ENCODE results near the gene RASD2.

Gene RASD2

GRCh38 chr22:35541254-35541748 is 670 bp downstream of the RASD2 start:
- no peak for TF ChIP-seq CTCF (conservative IDR thresholded peaks at IDR 0.05; ENCODE audit: control insufficient read depth, insufficient read depth, low read depth, low read length)
- H3K4me3 ChIP-seq (ENCODE audit: control insufficient read depth, low read depth, low read length): no peak overlapping the region
- DNase-seq (ENCODE audit: low read depth): no peak

GRCh38 chr22:35542157-35542938 is 1.7 kb downstream of the RASD2 start:
- TF ChIP-seq CTCF (conservative IDR thresholded peaks at IDR 0.05; ENCODE audit: control insufficient read depth, insufficient read depth, low read depth, low read length): no peak
- no peak overlapping the region for H3K4me3 ChIP-seq (ENCODE audit: control insufficient read depth, low read depth, low read length)
- DNase-seq (ENCODE audit: low read depth): no peak

- TF ChIP-seq CTCF (conservative IDR thresholded peaks at IDR 0.05; ENCODE audit: control insufficient read depth, insufficient read depth, low read depth, low read length): no peak
- no peak for DNase-seq (ENCODE audit: low read depth)
- H3K4me3 ChIP-seq (ENCODE audit: control insufficient read depth, low read depth, low read length): no peak overlapping the region
These were observed 2.4 kb downstream of the RASD2 start for GRCh38 chr22:35542939-35543516.

DNA sequence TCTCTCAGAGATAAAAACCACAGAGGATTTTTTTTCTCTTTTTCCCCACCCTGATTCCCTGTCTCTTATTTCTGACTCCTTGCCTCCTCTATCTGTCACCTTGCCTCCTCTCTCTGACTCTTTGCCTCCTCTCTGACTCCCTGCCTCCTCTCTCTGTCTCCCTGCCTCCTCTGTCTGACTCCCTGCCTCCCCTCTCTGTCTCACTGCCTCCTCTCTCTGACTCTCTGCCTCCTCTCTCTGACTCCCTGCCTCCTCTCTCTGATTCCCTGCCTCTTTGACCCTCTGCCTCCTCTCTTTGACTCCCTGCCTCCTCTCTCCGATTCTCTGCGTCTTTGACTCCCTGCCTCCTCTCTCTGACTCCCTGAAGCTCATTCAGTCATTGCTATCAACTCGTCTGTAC is 3.1 kb downstream of the RASD2 start:
- no peak for TF ChIP-seq CTCF (conservative IDR thresholded peaks at IDR 0.05; ENCODE audit: control insufficient read depth, insufficient read depth, low read depth, low read length)
- no peak overlapping the region for H3K4me3 ChIP-seq (ENCODE audit: control insufficient read depth, low read depth, low read length)
- DNase-seq (ENCODE audit: low read depth): no peak

DNA sequence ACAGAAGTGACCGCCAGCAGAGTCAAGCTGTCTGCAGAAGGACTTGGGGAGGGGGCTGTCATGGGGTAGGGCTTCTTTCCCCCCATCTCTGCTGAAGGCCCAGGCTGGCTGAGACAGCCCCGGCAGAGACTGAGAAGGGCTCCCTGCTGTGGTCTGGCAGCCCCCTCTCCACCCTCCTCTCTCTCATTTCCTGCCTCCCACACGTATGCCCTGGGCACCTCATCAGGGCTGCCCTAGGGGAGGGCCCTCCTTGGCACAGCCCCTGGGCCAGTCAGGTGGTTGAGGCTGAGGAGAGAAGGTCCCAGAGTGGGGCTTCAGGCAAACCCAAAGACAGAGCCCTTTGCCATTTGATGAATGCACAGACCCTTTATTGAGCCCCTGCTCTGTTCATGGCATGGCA is 3.6 kb downstream of the RASD2 start:
- DNase-seq (ENCODE audit: low read depth): no peak
- H3K4me3 ChIP-seq (ENCODE audit: control insufficient read depth, low read depth, low read length): no peak overlapping the region
- no peak for TF ChIP-seq CTCF (conservative IDR thresholded peaks at IDR 0.05; ENCODE audit: control insufficient read depth, insufficient read depth, low read depth, low read length)

- TF ChIP-seq CTCF (conservative IDR thresholded peaks at IDR 0.05; ENCODE audit: control insufficient read depth, insufficient read depth, low read depth, low read length): no peak
- no peak overlapping the region for H3K4me3 ChIP-seq (ENCODE audit: control insufficient read depth, low read depth, low read length)
- DNase-seq (ENCODE audit: low read depth): no peak
These were observed 4.2 kb downstream of the RASD2 start for GRCh38 chr22:35544827-35545226.

Data from fibroblast of mammary gland (primary cell).